Hematopoietic multipotent progenitor cell treated with erythropoietin and hydrocortisone succinate and interleukin-3 and kit ligand, for 8 days (in vitro differentiated cells): ENCODE data around the gene FHIP1A.

Source experiments
- DNase-seq: peaks from one replicate; pipeline ENCODE4 v3.0.0-alpha.2; 2015

FHIP1A gene

GRCh38 chr4:151418856-151419255, 9.9 kb downstream of the FHIP1A start:
- no peak for DNase-seq

- DNase-seq, result no peak
Measured at GRCh38 chr4:151420250-151420807, 11.4 kb downstream of the FHIP1A start.

GRCh38 chr4:151422854-151423253, 13.9 kb downstream of the FHIP1A start:
- no peak for DNase-seq

- no peak for DNase-seq
Measured at GRCh38 chr4:151426513-151426912, 17.5 kb downstream of the FHIP1A start.

- DNase-seq, result no peak
Measured at GRCh38 chr4:151427266-151427665, 18.3 kb downstream of the FHIP1A start.

DNA sequence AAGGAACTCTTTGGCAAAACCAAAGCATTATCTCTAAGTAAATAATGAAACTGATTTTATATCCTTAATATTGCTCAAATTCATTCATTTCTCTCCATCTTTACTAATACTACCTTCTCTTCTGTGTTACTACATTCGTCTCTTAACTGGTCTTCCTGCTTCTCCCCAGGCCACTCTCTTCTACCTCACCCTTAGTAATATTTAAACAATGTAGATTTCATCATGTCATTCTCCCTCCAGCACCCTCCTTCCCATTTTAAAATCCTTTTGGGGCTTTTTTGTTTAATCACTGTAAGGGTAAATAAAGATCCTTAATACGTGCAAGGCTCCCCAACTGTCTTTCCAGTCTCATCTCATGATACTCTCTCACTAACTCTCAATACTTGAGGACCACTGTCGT, 19.4 kb downstream of the FHIP1A start:
- DNase-seq, result no peak

DNA sequence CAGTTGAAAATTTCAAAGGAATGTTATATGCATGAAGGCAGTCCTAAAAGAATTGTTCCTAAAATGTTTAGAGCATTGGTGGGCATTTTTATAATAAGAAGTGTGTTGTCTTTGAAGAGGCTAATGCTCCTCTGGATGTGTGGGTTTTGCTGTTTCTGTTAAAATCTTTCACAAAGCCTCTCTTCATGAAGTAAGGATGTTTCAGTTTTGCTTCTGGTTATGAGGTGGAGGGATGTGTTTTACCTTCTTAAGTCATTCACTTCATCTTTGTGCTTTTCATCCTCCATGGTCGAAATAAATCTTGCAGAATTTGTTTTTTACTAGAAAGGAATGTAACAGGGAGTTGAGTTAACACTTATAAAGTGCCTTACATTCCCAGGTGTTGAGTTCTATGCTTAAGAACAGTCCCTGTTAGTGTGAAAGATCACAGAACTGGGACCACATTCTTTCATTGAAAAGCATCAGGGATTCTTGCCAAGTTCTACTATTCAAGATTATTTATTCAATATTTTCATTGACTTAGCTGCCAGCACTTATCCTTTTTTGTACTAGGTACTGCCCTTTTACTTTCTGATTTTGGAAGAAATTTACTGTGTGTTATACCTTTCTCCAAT, 21.1 kb downstream of the FHIP1A start:
- no peak for DNase-seq

DNA sequence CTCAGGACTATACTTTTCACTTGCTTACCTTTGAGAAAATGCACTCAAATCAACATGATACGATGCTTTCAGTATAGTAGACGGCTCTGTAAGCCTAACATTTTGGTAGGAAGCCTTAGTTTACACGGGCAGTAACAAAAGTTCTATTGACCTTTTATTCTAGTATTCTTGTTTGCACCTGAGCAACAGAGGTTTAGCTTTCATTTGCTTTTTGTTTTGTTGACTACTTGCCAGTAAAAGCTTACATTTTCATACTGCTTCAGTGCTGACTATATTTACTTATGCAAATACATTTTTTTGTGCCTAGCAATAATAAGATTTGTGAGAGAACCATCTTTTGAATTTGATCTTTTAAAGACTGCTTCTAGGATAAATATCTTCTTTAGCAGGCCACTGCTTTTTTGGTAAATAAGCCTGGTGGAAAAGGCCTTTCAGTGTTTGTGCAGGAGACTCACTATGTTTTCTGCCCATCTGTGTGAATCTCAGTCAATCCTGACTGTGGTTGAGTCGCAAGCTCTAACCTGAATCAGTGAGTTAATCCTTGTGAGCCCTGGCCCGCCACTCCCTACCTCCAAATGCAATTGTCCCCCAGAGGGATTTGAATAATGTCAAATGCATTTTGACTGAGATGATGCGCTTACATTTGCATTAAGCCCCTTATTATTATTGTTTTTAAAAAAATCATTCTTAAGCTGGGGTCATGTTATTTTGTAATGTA, 21.9 kb downstream of the FHIP1A start:
- no peak for DNase-seq

DNA sequence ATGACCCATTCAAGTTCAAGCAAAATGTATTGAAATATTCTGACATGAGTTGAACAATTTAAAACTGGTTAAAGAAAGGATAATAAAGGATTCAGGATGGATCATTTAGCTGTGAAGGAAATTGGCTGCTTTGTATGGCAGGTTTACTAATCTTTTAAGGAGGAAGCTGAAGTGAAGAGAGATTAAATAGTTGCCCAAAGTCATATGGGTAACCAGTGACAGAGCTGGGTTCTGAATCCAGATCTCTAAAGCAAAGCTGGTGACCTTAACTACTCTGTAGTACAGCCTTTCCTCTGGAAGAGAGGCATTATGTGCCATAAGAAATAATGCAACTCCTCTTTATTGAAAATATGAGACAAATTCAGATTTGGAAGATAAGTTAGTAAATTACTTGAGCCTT, 22.8 kb downstream of the FHIP1A start:
- DNase-seq, result no peak

DNA sequence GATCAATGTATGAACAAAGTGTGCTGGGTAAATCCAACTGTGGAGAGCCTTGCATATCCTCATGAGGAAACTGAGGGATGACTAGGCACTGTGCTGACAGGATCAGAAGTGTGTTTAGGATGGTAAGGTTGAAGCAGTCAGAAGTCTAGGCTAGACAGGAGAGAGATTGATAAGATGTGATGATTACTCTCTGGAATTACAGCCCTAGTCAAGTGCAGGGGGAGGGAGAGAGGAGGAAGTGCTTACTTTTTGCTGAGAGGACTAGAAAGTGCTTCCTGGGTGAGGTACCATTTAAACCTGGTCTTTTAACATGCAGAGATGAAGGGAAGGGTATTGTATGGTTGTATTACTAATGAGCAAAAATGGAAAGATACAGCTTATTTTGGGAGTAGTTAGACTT, 23.7 kb downstream of the FHIP1A start:
- no peak for DNase-seq

DNA sequence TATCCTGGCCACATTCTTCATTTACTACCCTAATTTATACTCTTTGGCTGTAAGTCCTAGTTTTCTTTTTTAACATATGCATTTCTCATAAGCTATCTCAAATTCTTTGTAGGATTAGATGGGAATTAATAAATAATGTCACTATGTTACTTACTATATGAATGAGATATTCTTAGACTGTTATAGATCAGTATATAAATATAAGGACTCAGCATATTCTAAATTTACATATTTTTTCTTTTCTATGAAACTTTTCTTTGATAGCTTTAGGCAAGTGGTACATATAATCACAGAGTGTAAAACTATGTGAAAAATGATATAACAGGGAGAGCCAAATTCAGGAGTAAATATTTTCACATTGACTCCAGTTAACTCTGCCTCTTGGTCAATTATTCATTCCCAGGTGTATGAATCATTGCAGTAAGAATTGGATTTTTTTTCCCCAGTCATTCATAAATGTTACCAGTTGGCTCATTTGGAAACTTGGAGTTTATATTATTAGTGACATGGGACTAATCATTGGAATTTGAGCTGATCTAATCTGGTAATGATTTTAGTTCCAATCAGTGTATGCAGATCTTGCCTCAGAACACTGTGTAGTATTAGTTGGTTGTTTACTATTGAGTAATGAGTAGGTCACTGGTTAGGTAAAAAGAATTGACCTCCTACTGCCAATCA, 25.3 kb downstream of the FHIP1A start:
- DNase-seq, result no peak

DNA sequence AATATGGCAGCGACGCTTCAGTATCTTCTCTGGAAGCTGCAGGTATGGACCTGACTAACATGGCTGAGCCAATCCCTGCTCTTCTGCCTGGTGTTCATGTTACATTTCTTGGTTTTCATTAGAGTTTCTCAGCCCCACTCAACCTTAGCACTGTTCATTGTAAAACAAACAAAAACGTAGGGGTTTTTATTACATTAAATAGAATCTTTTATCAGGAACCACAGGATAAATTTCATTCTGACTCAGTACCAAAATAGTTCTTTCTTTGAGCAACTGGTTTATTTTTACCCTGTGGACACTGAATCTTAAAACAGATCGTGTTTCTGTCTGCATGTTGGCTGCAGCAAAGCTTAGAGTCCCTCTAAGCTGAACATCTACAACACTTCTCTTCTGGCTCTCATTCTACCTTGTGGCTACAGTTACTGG, 27.1 kb downstream of the FHIP1A start:
- DNase-seq, result no peak

- no peak for DNase-seq
Measured at GRCh38 chr4:151437505-151437904, 28.5 kb downstream of the FHIP1A start.

DNA sequence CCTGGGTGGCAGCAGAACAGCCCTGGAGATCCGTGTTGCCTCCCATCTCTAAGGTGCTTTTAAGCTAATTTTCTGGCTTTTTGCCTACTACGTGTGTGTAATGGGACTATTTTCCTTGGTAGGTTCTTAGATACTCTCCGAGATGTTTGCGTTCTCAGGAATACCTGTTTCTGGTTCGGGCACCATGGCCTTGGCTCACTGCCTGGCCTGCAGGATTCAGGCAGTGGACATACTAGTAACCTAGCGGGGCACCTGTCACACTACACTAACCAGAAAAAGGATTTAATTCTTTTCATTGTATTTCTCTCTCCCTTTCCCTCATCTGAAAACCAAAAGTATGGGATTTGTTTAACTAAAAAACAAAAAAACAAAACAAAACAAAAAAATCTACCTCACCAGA, 29.2 kb downstream of the FHIP1A start:
- DNase-seq, result no peak

- no peak for DNase-seq
Measured at GRCh38 chr4:151439320-151439719, 30.3 kb downstream of the FHIP1A start.

GRCh38 chr4:151442002-151442401, 33.0 kb downstream of the FHIP1A start:
- no peak for DNase-seq

GRCh38 chr4:151443247-151443646, 34.3 kb downstream of the FHIP1A start:
- no peak for DNase-seq

- DNase-seq, result no peak
Measured at GRCh38 chr4:151443752-151444151, 34.8 kb downstream of the FHIP1A start.

DNA sequence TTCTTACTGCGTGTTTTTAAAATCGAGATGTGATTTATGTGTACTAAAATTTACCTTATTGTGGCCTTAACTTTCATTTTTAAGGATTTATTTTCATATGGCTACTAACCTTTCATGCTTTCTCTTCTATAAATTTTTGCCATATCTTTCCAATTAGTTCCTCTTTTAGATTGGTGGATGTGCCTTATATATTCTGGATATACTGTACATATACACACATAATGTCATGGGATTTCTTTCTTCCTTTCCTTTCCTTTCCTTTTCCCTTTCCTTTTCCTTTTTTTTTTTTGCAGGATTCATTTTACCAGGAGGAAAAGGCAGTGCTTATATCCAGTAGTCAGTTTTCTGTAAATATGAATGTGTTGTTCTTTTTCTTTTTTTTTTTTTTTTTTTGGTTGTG, 37.2 kb downstream of the FHIP1A start:
- no peak for DNase-seq

DNA sequence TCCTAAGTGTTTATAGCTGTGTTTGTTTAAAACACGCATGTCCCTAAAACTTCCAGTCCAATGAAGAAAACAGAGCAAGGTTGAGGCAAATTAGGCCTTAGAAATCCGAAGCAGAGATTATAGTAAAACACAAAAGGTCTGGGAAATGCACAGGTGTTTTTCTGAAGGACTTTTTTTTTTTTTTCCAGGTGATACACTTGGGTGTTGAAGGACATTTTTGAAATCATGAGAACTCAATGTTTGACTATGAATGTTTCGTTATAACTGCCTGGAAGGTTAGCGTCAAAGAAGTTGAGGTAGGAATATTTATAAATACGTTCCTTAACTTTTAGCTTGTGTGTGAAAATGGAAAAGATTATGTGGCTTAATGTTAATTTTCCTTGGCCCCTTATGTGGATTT, 45.5 kb downstream of the FHIP1A start:
- DNase-seq, result no peak

DNA sequence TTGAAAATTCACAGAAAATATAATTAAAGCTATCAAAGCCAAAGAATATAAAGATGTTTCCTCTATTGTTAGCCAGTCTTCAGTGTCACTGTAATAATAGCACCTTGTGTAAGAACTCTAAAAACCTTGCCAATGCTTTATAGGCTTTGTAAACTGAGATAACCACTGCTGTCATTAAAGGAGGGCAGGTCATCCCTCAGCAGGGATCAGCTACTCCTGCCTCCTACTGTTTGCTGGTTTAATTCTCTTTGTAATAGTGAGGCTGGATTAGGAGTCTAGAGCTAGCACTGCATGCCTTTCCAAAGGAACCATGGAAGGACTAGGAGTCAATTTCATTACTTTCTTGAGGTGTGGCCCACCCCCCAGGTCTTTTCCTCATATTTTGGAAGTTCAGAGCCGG, 46.2 kb downstream of the FHIP1A start:
- DNase-seq, result no peak

GRCh38 chr4:151458148-151458547, 49.2 kb downstream of the FHIP1A start:
- no peak for DNase-seq
